ENCODE data around the gene ZNF268.

Gene ZNF268

GRCh38 chr12:133181238-133181959 is at the start of gene ZNF268:
ZNF268 (plus strand) TSS chr12:133181495; CDS start chr12:133181998, 503 bp downstream.
- Histone ChIP-seq H3K27ac (ENCODE audit: low read length) (peak within 1 kb of the TSS; percentile 75), H3K9me3 (ENCODE audit: insufficient read depth, low read length, severe bottlenecking) (peaks cover 52% of the 10 kb centered on the region), H3K36me3 (ENCODE audit: insufficient read depth, low read length) (peaks cover 42% of the 10 kb centered on the region), H3K9ac (ENCODE audit: low read depth, low read length) (peak within 1 kb of the TSS; percentile 66), H3K27me3 (ENCODE audit: insufficient read depth, low read length, poor library complexity) (no peaks in the 10 kb centered on the region), H4K20me1 (ENCODE audit: insufficient read depth, low read length) (no peaks in the 10 kb centered on the region), H3K4me3 (ENCODE audit: low read depth in 1 of 2, low read length in 2 of 2) (peak within 1 kb of the TSS; percentile 59 to 87), H2AFZ (ENCODE audit: low read depth, low read length) (peak within 1 kb of the TSS; percentile 93), H3K79me2 (ENCODE audit: insufficient read depth, low read length) (peaks cover 18% of the 10 kb centered on the region), H3K4me1 (ENCODE audit: insufficient read depth, low read length) (peaks cover 11% of the 10 kb centered on the region), H3K4me2 (ENCODE audit: insufficient read depth, low read length) (peak within 1 kb of the TSS; percentile 71)
- no peak for TF ChIP-seq EZH2 (IDR thresholded peaks at IDR 0.05; ENCODE audit: borderline replicate concordance, low read depth, low read length, severe bottlenecking)
- TF ChIP-seq, protein P1, sequence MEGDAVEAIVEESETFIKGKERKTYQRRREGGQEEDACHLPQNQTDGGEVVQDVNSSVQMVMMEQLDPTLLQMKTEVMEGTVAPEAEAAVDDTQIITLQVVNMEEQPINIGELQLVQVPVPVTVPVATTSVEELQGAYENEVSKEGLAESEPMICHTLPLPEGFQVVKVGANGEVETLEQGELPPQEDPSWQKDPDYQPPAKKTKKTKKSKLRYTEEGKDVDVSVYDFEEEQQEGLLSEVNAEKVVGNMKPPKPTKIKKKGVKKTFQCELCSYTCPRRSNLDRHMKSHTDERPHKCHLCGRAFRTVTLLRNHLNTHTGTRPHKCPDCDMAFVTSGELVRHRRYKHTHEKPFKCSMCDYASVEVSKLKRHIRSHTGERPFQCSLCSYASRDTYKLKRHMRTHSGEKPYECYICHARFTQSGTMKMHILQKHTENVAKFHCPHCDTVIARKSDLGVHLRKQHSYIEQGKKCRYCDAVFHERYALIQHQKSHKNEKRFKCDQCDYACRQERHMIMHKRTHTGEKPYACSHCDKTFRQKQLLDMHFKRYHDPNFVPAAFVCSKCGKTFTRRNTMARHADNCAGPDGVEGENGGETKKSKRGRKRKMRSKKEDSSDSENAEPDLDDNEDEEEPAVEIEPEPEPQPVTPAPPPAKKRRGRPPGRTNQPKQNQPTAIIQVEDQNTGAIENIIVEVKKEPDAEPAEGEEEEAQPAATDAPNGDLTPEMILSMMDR (IDR thresholded peaks at IDR 0.05; ENCODE audit: borderline replicate concordance, extremely low read depth, low read length, poor library complexity, severe bottlenecking) = peak; percentile 76
- peak; percentile 85 for ATAC-seq (ENCODE audit: insufficient read depth, low read depth)
- DNase-seq = peak; percentile 89

DNA sequence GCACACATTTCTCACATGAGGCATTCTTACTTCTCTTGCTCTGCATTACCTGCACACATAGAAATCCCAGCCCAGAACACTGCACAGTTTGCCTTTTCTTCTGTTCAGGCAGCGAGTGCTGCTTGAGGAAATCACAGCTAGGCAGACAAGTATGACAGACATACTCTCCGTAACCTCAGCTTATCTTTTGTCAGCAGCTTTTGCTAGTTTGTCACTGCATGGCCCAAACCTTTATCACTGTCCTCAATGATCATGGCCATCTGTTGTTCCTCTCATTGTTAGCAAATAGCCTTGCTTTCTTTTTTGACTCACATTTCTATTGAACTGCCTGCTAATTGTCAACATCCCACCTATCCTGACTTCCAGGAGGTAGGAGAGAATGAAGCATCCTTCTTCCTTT is 45.5 kb upstream of the ZNF268 start:
- Histone ChIP-seq H4K20me1 (ENCODE audit: insufficient read depth, low read length) (no peaks in the 10 kb centered on the region), H2AFZ (ENCODE audit: low read depth, low read length) (no peak overlapping the region), H3K4me3 (ENCODE audit: low read depth in 1 of 2, low read length in 2 of 2) (no peak overlapping the region), H3K4me1 (ENCODE audit: insufficient read depth, low read length) (peaks cover 15% of the 10 kb centered on the region), H3K27me3 (ENCODE audit: insufficient read depth, low read length, poor library complexity) (no peaks in the 10 kb centered on the region), H3K79me2 (ENCODE audit: insufficient read depth, low read length) (peaks cover 59% of the 10 kb centered on the region), H3K9me3 (ENCODE audit: insufficient read depth, low read length, severe bottlenecking) (peaks cover 90% of the 10 kb centered on the region), H3K36me3 (ENCODE audit: insufficient read depth, low read length) (peaks cover 90% of the 10 kb centered on the region), H3K4me2 (ENCODE audit: insufficient read depth, low read length) (no peak overlapping the region), H3K9ac (ENCODE audit: low read depth, low read length) (no peak overlapping the region), H3K27ac (ENCODE audit: low read length) (no peak overlapping the region)
- TF ChIP-seq, protein P1 (IDR thresholded peaks at IDR 0.05; ENCODE audit: borderline replicate concordance, extremely low read depth, low read length, poor library complexity, severe bottlenecking) = no peak
- no peak for TF ChIP-seq EZH2 (IDR thresholded peaks at IDR 0.05; ENCODE audit: borderline replicate concordance, low read depth, low read length, severe bottlenecking)
- ATAC-seq (ENCODE audit: insufficient read depth, low read depth) (no peak), DNase-seq (no peak)

GRCh38 chr12:133145981-133146380 is 35.3 kb upstream of the ZNF268 start:
- Histone ChIP-seq H4K20me1 (ENCODE audit: insufficient read depth, low read length) (no peaks in the 10 kb centered on the region), H3K27ac (ENCODE audit: low read length) (no peak overlapping the region), H3K9me3 (ENCODE audit: insufficient read depth, low read length, severe bottlenecking) (peaks cover 68% of the 10 kb centered on the region), H3K4me1 (ENCODE audit: insufficient read depth, low read length) (no peaks in the 10 kb centered on the region), H3K36me3 (ENCODE audit: insufficient read depth, low read length) (peaks cover 82% of the 10 kb centered on the region), H3K9ac (ENCODE audit: low read depth, low read length) (no peak overlapping the region), H3K4me2 (ENCODE audit: insufficient read depth, low read length) (no peak overlapping the region), H2AFZ (ENCODE audit: low read depth, low read length) (no peak overlapping the region), H3K27me3 (ENCODE audit: insufficient read depth, low read length, poor library complexity) (no peaks in the 10 kb centered on the region), H3K79me2 (ENCODE audit: insufficient read depth, low read length) (no peaks in the 10 kb centered on the region), H3K4me3 (ENCODE audit: low read depth in 1 of 2, low read length in 2 of 2) (no peak overlapping the region)
- ATAC-seq (ENCODE audit: insufficient read depth, low read depth) (no peak), DNase-seq (no peak)
- TF ChIP-seq EZH2 (IDR thresholded peaks at IDR 0.05; ENCODE audit: borderline replicate concordance, low read depth, low read length, severe bottlenecking) = no peak
- TF ChIP-seq, protein P1 (IDR thresholded peaks at IDR 0.05; ENCODE audit: borderline replicate concordance, extremely low read depth, low read length, poor library complexity, severe bottlenecking) = no peak

Data from DND-41 (cell line).